ENCODE results near the gene OR2H2. TPM values are rescaled to one million over a fixed set of nuclear protein-coding genes. Genes with fewer than 3 reads are reported as not detected.

The OR2H2 gene
- total RNA-seq = not detected

GRCh38 chr6:29584821-29585220, at the start of gene OR2H2:
Gene OR2H2, plus strand, starts transcription at chr6:29585121. Its CDS starts 2,824 bp downstream, at chr6:29587945.

GRCh38 chr6:29559524-29560287, 25.2 kb upstream of the OR2H2 start, which contains the start of gene UBD:
Gene UBD, minus strand, starts transcription at chr6:29559732. Its CDS starts 31 bp downstream, at chr6:29559701.

GRCh38 chr6:29632789-29633533, 48.0 kb downstream of the OR2H2 start, which contains the start of gene GABBR1:
Gene GABBR1, minus strand, starts transcription at chr6:29633183. Its CDS starts 798 bp downstream, at chr6:29632385.

Small RNA genes lying within 50 kb of the gene (small RNA-seq; reads per million reads assigned to genes)
- gene SNORD32B = 0 to 0.04 reads per million in 2 donors
- 0 reads per million in 2 donors for gene SUMO2P1
- gene TMEM183AP1 = 0 reads per million in 2 donors

Other genes starting within 250 kb of the OR2H2 start
- not detected for gene OR5V1, start 216.3 kb upstream of the OR2H2 start, total RNA-seq
- gene OR12D3, start 209.8 kb upstream of the OR2H2 start, total RNA-seq = not detected
- gene OR12D2, start 189.5 kb upstream of the OR2H2 start, total RNA-seq = not detected
- not detected for gene OR12D1, start 170.2 kb upstream of the OR2H2 start, total RNA-seq
- gene OR10C1, start 145.8 kb upstream of the OR2H2 start, total RNA-seq = not detected
- gene OR11A1, start 128.1 kb upstream of the OR2H2 start, total RNA-seq = not detected
- not detected for gene OR2H1, start 128.0 kb upstream of the OR2H2 start, total RNA-seq
- gene MAS1L, start 97.2 kb upstream of the OR2H2 start, total RNA-seq = not detected
- 10 to 100 TPM in 1 of 2 donors, not detected in 1; 48.2 TPM for gene UBD, start 25.4 kb upstream of the OR2H2 start, total RNA-seq
- gene GABBR1, start 48.1 kb downstream of the OR2H2 start, total RNA-seq = 1 to 10 TPM; 6.5 to 8.3 TPM
- not detected for gene MOG, start 72.0 kb downstream of the OR2H2 start, total RNA-seq
- gene ZFP57, start 96.0 kb downstream of the OR2H2 start, total RNA-seq = 1 to 10 TPM in 1 of 2 donors, not detected in 1; 1.3 TPM
- 100 to 1,000 TPM; 156 to 226 TPM for gene HLA-F, start 138.3 kb downstream of the OR2H2 start, total RNA-seq
- gene HLA-G, start 242.7 kb downstream of the OR2H2 start, total RNA-seq = 1 to 10 TPM; 1.0 to 9.7 TPM